Subcutaneous adipose tissue (tissue), 4 donors: Measurements from ENCODE around the gene ATRN. TPM values are rescaled to one million over a fixed set of nuclear protein-coding genes. Genes with fewer than 3 reads are reported as not detected.

Source experiments
- total RNA-seq, 4 donors: library from RNA; depleted of rRNA; stranded (reverse); fragments of >200 nt; gene quantifications; one replicate each; pipeline ENCODE4 v1.1.0, GENCODE V29; 2016
- TF ChIP-seq, protein P1 (sequence below): fragments of 450-650 bp; IDR thresholded peaks from one replicate; pipeline ENCODE4 v1.5.1; 2016; ENCODE audit warnings: low read depth, mild to moderate bottlenecking, control low read depth, antibody characterized with exemption, moderate library complexity

The ATRN gene
- total RNA-seq, 4 donors from 2014 or later, result 24.7 to 42.3 (median 30.3) TPM

DNA sequence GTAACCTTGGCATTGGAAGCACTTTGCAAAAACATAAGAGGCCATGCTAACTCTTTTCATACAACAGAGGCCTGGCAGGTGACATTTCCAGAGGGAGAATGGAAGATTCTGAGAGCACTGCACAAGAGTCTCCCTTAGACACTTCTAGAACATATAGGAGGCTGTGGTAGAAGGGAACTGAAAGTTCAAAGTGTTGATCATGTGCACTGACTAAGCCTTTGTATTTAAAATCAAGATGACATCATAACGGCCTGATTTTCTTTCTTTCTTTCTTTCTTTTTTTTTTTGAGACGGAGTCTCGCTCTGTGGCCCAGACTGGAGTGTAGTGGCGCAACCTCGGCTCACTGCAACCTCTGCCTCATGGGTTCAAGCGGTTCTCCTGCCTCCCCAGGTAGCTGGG lies 36.6 kb upstream of the ATRN start:
- TF ChIP-seq, protein P1, sequence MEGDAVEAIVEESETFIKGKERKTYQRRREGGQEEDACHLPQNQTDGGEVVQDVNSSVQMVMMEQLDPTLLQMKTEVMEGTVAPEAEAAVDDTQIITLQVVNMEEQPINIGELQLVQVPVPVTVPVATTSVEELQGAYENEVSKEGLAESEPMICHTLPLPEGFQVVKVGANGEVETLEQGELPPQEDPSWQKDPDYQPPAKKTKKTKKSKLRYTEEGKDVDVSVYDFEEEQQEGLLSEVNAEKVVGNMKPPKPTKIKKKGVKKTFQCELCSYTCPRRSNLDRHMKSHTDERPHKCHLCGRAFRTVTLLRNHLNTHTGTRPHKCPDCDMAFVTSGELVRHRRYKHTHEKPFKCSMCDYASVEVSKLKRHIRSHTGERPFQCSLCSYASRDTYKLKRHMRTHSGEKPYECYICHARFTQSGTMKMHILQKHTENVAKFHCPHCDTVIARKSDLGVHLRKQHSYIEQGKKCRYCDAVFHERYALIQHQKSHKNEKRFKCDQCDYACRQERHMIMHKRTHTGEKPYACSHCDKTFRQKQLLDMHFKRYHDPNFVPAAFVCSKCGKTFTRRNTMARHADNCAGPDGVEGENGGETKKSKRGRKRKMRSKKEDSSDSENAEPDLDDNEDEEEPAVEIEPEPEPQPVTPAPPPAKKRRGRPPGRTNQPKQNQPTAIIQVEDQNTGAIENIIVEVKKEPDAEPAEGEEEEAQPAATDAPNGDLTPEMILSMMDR, result no peak

DNA sequence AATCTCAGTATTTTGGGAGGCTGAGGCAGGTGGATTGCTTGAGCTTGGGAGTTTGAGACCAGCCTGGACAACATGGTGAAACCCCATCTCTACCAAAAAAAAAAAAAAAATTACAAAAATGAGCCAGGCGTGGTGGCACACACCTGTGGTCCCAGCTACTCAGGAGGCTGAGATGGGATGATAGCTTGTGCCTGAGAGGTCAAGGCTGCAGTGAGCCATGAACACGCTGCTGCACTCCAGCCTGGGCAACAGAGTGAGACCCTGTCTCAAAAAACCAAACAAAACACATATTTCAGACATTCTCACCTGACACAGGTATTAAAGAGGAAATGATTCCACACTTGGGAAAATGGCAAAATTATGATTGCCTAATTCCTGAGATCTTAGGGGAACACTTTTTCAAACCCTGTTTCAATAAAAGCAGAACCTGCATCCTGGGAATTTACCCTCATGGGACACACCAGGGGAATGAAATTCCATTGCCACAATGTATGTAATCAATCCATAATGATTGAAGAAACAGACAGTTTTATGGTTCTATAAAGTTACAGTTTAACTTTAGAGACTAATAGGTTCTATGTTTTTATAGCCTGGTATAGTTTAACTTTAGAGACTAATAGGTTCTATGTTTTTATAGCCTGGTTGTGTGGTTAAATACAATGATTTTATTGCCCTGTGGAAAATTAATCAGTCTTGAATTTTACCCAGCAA lies 33.8 kb upstream of the ATRN start:
- TF ChIP-seq, protein P1, result no peak

- TF ChIP-seq, protein P1, result no peak
Observed at GRCh38 chr20:3446779-3447178, 24.0 kb upstream of the ATRN start.

GRCh38 chr20:3447321-3447720 lies 23.5 kb upstream of the ATRN start:
- TF ChIP-seq, protein P1, result no peak

- TF ChIP-seq, protein P1, result no peak
Observed at GRCh38 chr20:3449319-3449718, 21.5 kb upstream of the ATRN start.

- TF ChIP-seq, protein P1, result no peak
Observed at GRCh38 chr20:3452136-3452535, 18.7 kb upstream of the ATRN start.

DNA sequence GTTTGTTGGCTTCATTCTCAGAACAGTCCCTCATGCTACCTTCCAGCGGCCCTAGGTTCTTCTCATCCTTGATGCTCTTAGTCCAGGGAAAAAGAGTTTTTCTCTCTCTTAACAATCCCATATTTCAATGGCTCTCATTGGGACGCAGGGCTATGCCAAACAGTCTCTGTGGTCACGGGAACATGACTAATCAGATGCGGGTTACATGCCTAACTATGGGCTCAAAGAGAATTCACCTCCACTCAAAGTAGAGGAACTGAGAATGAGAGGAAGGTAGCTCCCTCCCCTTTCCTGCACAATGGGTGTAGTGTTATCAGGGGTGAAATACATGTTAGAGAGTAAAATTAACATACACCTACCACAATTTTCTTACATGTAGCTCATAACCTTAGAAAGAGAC lies 18.1 kb upstream of the ATRN start:
- TF ChIP-seq, protein P1, result no peak
